IPS-NIHi7 (cell line): ENCODE results near the gene SLITRK5.
A peak's percentile ranks its signal among the peaks of the same experiment; 100 is the strongest.

Experiments
- DNase-seq: peaks from one replicate; pipeline ENCODE4 v3.0.0; 2012; ENCODE audit warnings: mixed read lengths; ENCODE audit errors: extremely low spot score

SLITRK5 gene

GRCh38 chr13:87671031-87671752 is at the start of gene SLITRK5:
TSS of gene SLITRK5 (plus strand) at chr13:87671371. CDS start at chr13:87675389, 4,018 bp downstream.
- peak; percentile 77 for DNase-seq

- no peak for DNase-seq
These were observed 48.2 kb upstream of the SLITRK5 start for GRCh38 chr13:87622971-87623370.

- DNase-seq: no peak
These were observed 14.9 kb upstream of the SLITRK5 start for GRCh38 chr13:87656306-87656705.

GRCh38 chr13:87661471-87661870 is 9.7 kb upstream of the SLITRK5 start:
- DNase-seq: no peak

- DNase-seq: no peak
These were observed 4.3 kb upstream of the SLITRK5 start for GRCh38 chr13:87666831-87667230.

GRCh38 chr13:87667686-87668085 is 3.5 kb upstream of the SLITRK5 start:
- no peak for DNase-seq

GRCh38 chr13:87669379-87669978 is 1.7 kb upstream of the SLITRK5 start:
- DNase-seq: no peak

GRCh38 chr13:87671753-87672605 is 808 bp downstream of the SLITRK5 start:
- no peak for DNase-seq

- no peak for DNase-seq
These were observed 3.1 kb downstream of the SLITRK5 start for GRCh38 chr13:87674247-87674738.

- DNase-seq: no peak
These were observed 4.7 kb downstream of the SLITRK5 start for GRCh38 chr13:87675851-87676250.

- no peak for DNase-seq
These were observed 5.3 kb downstream of the SLITRK5 start for GRCh38 chr13:87676254-87677042.

- no peak for DNase-seq
These were observed 5.9 kb downstream of the SLITRK5 start for GRCh38 chr13:87677043-87677495.

GRCh38 chr13:87677496-87678371 is 6.6 kb downstream of the SLITRK5 start:
- peak; percentile 66 for DNase-seq

- DNase-seq: no peak
These were observed 7.2 kb downstream of the SLITRK5 start for GRCh38 chr13:87678372-87678752.

GRCh38 chr13:87680298-87680697 is 9.1 kb downstream of the SLITRK5 start:
- DNase-seq: no peak

GRCh38 chr13:87684850-87685742 is 13.9 kb downstream of the SLITRK5 start:
- no peak for DNase-seq

GRCh38 chr13:87696458-87696857 is 25.3 kb downstream of the SLITRK5 start:
- no peak for DNase-seq

GRCh38 chr13:87698268-87698667 is 27.1 kb downstream of the SLITRK5 start:
- no peak for DNase-seq

GRCh38 chr13:87709947-87710346 is 38.8 kb downstream of the SLITRK5 start:
- no peak for DNase-seq
